GM23338 (cell line): Measurements from ENCODE around the gene RAC3. TPM values are rescaled to one million over a fixed set of nuclear protein-coding genes. Genes with fewer than 3 reads are reported as not detected.

Source experiments
- ATAC-seq: fragments of 200-7000 bp; cut with Tn5 transposase; 3 replicates; pipeline ENCODE4 v1.9.1; 2020
- DNase-seq: peaks from one replicate; pipeline ENCODE4 v3.0.0-alpha.2; 2015; ENCODE audit warnings: low spot score
- H2AFZ ChIP-seq: fragments of 200-600 bp; sonication (generic); 2 replicates; pipeline ENCODE4 v1.8.0; 2016; ENCODE audit warnings: antibody characterized with exemption, mild to moderate bottlenecking, moderate library complexity
- H3F3A ChIP-seq: fragments of 200-600 bp; sonication (generic); replicated peaks from 2 replicates; pipeline ENCODE4 v1.8.0; 2017; ENCODE audit warnings: antibody characterized with exemption, mixed run types, low read depth
- H3K27ac ChIP-seq: fragments of 200-600 bp; sonication (generic); 2 replicates; pipeline ENCODE4 v1.6.1; 2016; ENCODE audit warnings: low read depth
- H3K27me3 ChIP-seq: fragments of 200-600 bp; sonication (generic); 2 replicates; pipeline ENCODE4 v1.8.0; 2016; ENCODE audit warnings: mild to moderate bottlenecking, mixed run types, moderate library complexity; ENCODE audit not compliant: insufficient read depth
- H3K36me3 ChIP-seq: fragments of 200-600 bp; sonication (generic); 2 replicates; pipeline ENCODE4 v1.8.0; 2016; ENCODE audit warnings: mild to moderate bottlenecking; ENCODE audit not compliant: insufficient read depth
- H3K4me1 ChIP-seq: fragments of 200-600 bp; sonication (generic); 2 replicates; pipeline ENCODE4 v1.8.0; 2016; ENCODE audit warnings: mild to moderate bottlenecking, moderate library complexity; ENCODE audit not compliant: insufficient read depth
- H3K4me2 ChIP-seq: fragments of 200-600 bp; sonication (generic); 2 replicates; pipeline ENCODE4 v1.7.1; 2017; ENCODE audit warnings: mixed run types
- H3K4me3 ChIP-seq: fragments of 200-600 bp; sonication (generic); 2 replicates; pipeline ENCODE4 v1.6.1; 2016; ENCODE audit warnings: mixed run types
- H3K79me2 ChIP-seq: fragments of 200-600 bp; sonication (generic); replicated peaks from 2 replicates; pipeline ENCODE4 v1.8.0; 2017; ENCODE audit warnings: mild to moderate bottlenecking; ENCODE audit not compliant: insufficient read depth
- H3K9me2 ChIP-seq: fragments of 200-600 bp; sonication (generic); 2 replicates; pipeline ENCODE4 v1.8.0; 2017; ENCODE audit not compliant: insufficient read depth
- H4K20me1 ChIP-seq: fragments of 200-600 bp; sonication (generic); replicated peaks from 2 replicates; pipeline ENCODE4 v1.8.0; 2017; ENCODE audit warnings: mild to moderate bottlenecking; ENCODE audit not compliant: insufficient read depth
- H3K27ac Mint-ChIP-seq: 2 replicates; pipeline ENCODE4 v1.8.0; 2020; ENCODE audit warnings: inconsistent platforms, mild to moderate bottlenecking, moderate library complexity, mixed read lengths
- H3K27me3 Mint-ChIP-seq: 3 replicates; pipeline ENCODE4 v1.8.0; 2022; ENCODE audit warnings: low read depth, mild to moderate bottlenecking, moderate library complexity, mixed read lengths, inconsistent platforms; ENCODE audit not compliant: insufficient read depth, poor library complexity
- H3K36me3 Mint-ChIP-seq: 3 replicates; pipeline ENCODE4 v1.8.0; 2021; ENCODE audit warnings: low read depth, mild to moderate bottlenecking, inconsistent platforms, moderate library complexity, mixed read lengths
- H3K4me1 Mint-ChIP-seq: 3 replicates; pipeline ENCODE4 v1.8.0; 2020; ENCODE audit warnings: mild to moderate bottlenecking, inconsistent platforms, mixed read lengths
- H3K4me3 Mint-ChIP-seq: 3 replicates; pipeline ENCODE4 v1.8.0; 2021; ENCODE audit warnings: moderate library complexity, mild to moderate bottlenecking, inconsistent platforms, mixed read lengths
- H3K9me3 Mint-ChIP-seq: 3 replicates; pipeline ENCODE4 v1.8.0; 2020; ENCODE audit warnings: moderate library complexity, mild to moderate bottlenecking, inconsistent platforms, mixed read lengths
- CREB1 ChIP-seq: fragments of 250-450 bp; sonication (Bioruptor Pico); IDR thresholded peaks from 2 replicates; pipeline ENCODE4 v1.5.0; 2020; ENCODE audit warnings: low read depth, mild to moderate bottlenecking, moderate library complexity
- CTCF ChIP-seq, 2 experiments: fragments of 200-600 bp in 1 of 2; sonication (generic) in 1 of 2; conservative IDR thresholded peaks; 2 replicates each; pipeline versions ENCODE4 v1.5.1 to v1.6.1; 2016 to 2017; ENCODE audit warnings: antibody characterized with exemption in 2 of 2, low read depth in 2 of 2, mild to moderate bottlenecking in 2 of 2, moderate library complexity in 1 of 2
- EZH2 ChIP-seq: fragments of 200-600 bp; sonication (generic); IDR thresholded peaks from one replicate; pipeline ENCODE4 v1.8.0; 2017; ENCODE audit warnings: antibody characterized with exemption, mild to moderate bottlenecking, low read depth; ENCODE audit not compliant: unreplicated experiment
- EZH2phosphoT487 ChIP-seq: fragments of 200-600 bp; sonication (generic); IDR thresholded peaks from one replicate; pipeline ENCODE4 v1.8.1; 2018; ENCODE audit warnings: antibody characterized with exemption; ENCODE audit not compliant: unreplicated experiment
- JUNB ChIP-seq: IDR thresholded peaks from one replicate; pipeline ENCODE4 v1.6.1; 2016; ENCODE audit warnings: antibody characterized with exemption; ENCODE audit not compliant: unreplicated experiment
- NANOG ChIP-seq: IDR thresholded peaks from 2 replicates; pipeline ENCODE4 v1.6.1; 2016; ENCODE audit warnings: antibody characterized with exemption, borderline replicate concordance
- POLR2AphosphoS5 ChIP-seq: IDR thresholded peaks from 2 replicates; pipeline ENCODE4 v1.6.1; 2016; ENCODE audit warnings: antibody characterized with exemption, low read depth
- STAT1 ChIP-seq: IDR thresholded peaks from one replicate; pipeline ENCODE4 v1.6.1; 2016; ENCODE audit warnings: antibody characterized with exemption; ENCODE audit not compliant: unreplicated experiment
- ZNF114 ChIP-seq: fragments of 250-450 bp; sonication (Bioruptor Pico); IDR thresholded peaks from 2 replicates; pipeline ENCODE4 v1.5.0; 2020; ENCODE audit warnings: mild to moderate bottlenecking, moderate library complexity
- ZNF331 ChIP-seq: fragments of 250-450 bp; sonication (Bioruptor Pico); IDR thresholded peaks from 2 replicates; pipeline ENCODE4 v1.5.0; 2020; ENCODE audit warnings: low read depth, mild to moderate bottlenecking, moderate library complexity
- ZNF462 ChIP-seq: fragments of 250-450 bp; sonication (Bioruptor Pico); IDR thresholded peaks from 2 replicates; pipeline ENCODE4 v1.5.0; 2020; ENCODE audit warnings: mild to moderate bottlenecking, moderate library complexity
- polyA plus RNA-seq: library from polyadenylated mRNA; unstranded; fragments of >200 nt; fragmentation: Nextera tagmentation; extraction: Ambion mirVana; gene quantifications from 2 replicates; pipeline ENCODE4 v1.2.1, GENCODE V29; 2016
- total RNA-seq: library from RNA; depleted of rRNA; stranded (reverse); fragments of >200 nt; shearing (Covaris generic); gene quantifications from 2 replicates; pipeline ENCODE4 v1.2.3, GENCODE V29; 2014
- TF ChIP-seq, protein P1 (sequence below): IDR thresholded peaks from 2 replicates; pipeline ENCODE4 v1.6.1; 2016; ENCODE audit warnings: antibody characterized with exemption
- TF ChIP-seq, protein P2 (sequence below): IDR thresholded peaks from one replicate; pipeline ENCODE4 v1.6.1; 2018; ENCODE audit warnings: antibody characterized with exemption; ENCODE audit not compliant: unreplicated experiment

The RAC3 gene
- total and polyA plus RNA-seq, 2 experiments from 2014 or later, result 31.5 to 293 TPM

- Mint-ChIP-seq H3K27me3 (peaks cover 16% of the 10 kb centered on the region), H3K9me3 (no peaks in the 10 kb centered on the region), H3K36me3 (peaks cover 22% of the 10 kb centered on the region), H3K27ac (no peak overlapping the region), H3K4me1 (no peaks in the 10 kb centered on the region; the same call in 2 of the 3 replicates), H3K4me3 (no peak overlapping the region)
- H3K4me1 ChIP-seq, result no peaks in the 10 kb centered on the region
- no peak overlapping the region for H2AFZ ChIP-seq
- peaks cover 4% of the 10 kb centered on the region; the same call in 1 of the 2 replicates for H3K36me3 ChIP-seq
- H3K27ac ChIP-seq, result no peak overlapping the region
- no peaks in the 10 kb centered on the region for H3K9me2 ChIP-seq
- H3K27me3 ChIP-seq, result no peaks in the 10 kb centered on the region
- ATAC-seq (no peak), DNase-seq (no peak)
- peaks cover 8% of the 10 kb centered on the region; the same call in 1 of the 2 replicates for H4K20me1 ChIP-seq
- H3K4me3 ChIP-seq, result no peak overlapping the region
- H3K79me2 ChIP-seq, result peaks cover 9% of the 10 kb centered on the region; the same call in 1 of the 2 replicates
- no peak overlapping the region for H3K4me2 ChIP-seq
- peaks cover 9% of the 10 kb centered on the region; the same call in 1 of the 2 replicates for H3F3A ChIP-seq
- no peak for TF ChIP-seq ZNF114 (CRISPR knock-in tag)
- TF ChIP-seq, protein P1, sequence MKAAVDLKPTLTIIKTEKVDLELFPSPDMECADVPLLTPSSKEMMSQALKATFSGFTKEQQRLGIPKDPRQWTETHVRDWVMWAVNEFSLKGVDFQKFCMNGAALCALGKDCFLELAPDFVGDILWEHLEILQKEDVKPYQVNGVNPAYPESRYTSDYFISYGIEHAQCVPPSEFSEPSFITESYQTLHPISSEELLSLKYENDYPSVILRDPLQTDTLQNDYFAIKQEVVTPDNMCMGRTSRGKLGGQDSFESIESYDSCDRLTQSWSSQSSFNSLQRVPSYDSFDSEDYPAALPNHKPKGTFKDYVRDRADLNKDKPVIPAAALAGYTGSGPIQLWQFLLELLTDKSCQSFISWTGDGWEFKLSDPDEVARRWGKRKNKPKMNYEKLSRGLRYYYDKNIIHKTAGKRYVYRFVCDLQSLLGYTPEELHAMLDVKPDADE, result no peak
- TF ChIP-seq POLR2AphosphoS5, result no peak
- TF ChIP-seq EZH2, result no peak
- no peak for TF ChIP-seq NANOG
- TF ChIP-seq CTCF (conservative IDR thresholded peaks at IDR 0.05; ENCODE audit: low read depth in 2 of 2), result no peak
- TF ChIP-seq STAT1, result no peak
- TF ChIP-seq EZH2phosphoT487, result no peak
- TF ChIP-seq ZNF462 (CRISPR knock-in tag), result no peak
- TF ChIP-seq ZNF331 (CRISPR knock-in tag), result no peak
- no peak for TF ChIP-seq CREB1 (CRISPR knock-in tag)
- no peak for TF ChIP-seq JUNB
- TF ChIP-seq, protein P2, sequence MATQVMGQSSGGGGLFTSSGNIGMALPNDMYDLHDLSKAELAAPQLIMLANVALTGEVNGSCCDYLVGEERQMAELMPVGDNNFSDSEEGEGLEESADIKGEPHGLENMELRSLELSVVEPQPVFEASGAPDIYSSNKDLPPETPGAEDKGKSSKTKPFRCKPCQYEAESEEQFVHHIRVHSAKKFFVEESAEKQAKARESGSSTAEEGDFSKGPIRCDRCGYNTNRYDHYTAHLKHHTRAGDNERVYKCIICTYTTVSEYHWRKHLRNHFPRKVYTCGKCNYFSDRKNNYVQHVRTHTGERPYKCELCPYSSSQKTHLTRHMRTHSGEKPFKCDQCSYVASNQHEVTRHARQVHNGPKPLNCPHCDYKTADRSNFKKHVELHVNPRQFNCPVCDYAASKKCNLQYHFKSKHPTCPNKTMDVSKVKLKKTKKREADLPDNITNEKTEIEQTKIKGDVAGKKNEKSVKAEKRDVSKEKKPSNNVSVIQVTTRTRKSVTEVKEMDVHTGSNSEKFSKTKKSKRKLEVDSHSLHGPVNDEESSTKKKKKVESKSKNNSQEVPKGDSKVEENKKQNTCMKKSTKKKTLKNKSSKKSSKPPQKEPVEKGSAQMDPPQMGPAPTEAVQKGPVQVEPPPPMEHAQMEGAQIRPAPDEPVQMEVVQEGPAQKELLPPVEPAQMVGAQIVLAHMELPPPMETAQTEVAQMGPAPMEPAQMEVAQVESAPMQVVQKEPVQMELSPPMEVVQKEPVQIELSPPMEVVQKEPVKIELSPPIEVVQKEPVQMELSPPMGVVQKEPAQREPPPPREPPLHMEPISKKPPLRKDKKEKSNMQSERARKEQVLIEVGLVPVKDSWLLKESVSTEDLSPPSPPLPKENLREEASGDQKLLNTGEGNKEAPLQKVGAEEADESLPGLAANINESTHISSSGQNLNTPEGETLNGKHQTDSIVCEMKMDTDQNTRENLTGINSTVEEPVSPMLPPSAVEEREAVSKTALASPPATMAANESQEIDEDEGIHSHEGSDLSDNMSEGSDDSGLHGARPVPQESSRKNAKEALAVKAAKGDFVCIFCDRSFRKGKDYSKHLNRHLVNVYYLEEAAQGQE, result no peak
Measured at GRCh38 chr17:82055965-82056728, 24.7 kb downstream of the RAC3 start.
